ENCODE results near the gene TBX2.

- TF ChIP-seq POLR2AphosphoS5 (IDR thresholded peaks at IDR 0.05; ENCODE audit: low read depth, low read length) (no peak), POLR2A (IDR thresholded peaks at IDR 0.05; ENCODE audit: low read depth, low read length) (no peak), POU2F2 (IDR thresholded peaks at IDR 0.05; ENCODE audit: low read depth, low read length) (no peak)
These were observed 46.7 kb upstream of the TBX2 start for GRCh38 chr17:61352781-61353491.
